OCI-LY7 (cell line): ENCODE data around the gene PHOSPHO2.

ENCODE experiments used
- CTCF ChIP-seq: fragments of 200-600 bp; sonication (generic); conservative IDR thresholded peaks from 2 replicates; pipeline ENCODE4 v1.5.1; 2014; ENCODE audit warnings: mild to moderate bottlenecking, antibody characterized with exemption, low read length, moderate library complexity, mixed read lengths
- EZH2phosphoT487 ChIP-seq: fragments of 200-600 bp; sonication (generic); IDR thresholded peaks from 2 replicates; pipeline ENCODE4 v1.6.1; 2018; ENCODE audit warnings: low read depth, borderline replicate concordance, mild to moderate bottlenecking, mixed run types, antibody characterized with exemption, low read length, moderate library complexity, mixed read lengths

DNA sequence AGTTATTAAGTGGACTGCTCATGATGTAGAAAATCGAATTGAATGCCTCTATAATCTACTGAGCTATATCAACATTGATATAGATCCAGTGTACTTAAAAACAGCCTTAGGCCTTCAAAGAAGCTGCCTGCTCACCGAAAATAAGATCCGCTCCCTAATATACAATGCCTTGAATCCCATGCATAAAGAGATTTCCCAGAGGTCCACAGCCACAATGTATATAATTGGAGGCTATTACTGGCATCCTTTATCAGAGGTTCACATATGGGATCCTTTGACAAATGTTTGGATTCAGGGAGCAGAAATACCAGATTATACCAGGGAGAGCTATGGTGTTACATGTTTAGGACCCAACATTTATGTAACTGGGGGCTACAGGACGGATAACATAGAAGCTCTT is 41.4 kb downstream of the PHOSPHO2 start:
- TF ChIP-seq CTCF (no peak), EZH2phosphoT487 (no peak)
